Nephron progenitor cell (in vitro differentiated cells): ENCODE measurements around the gene ATP13A2.

Source experiments
- DNase-seq: peaks from one replicate; pipeline ENCODE4 v3.0.0; 2021
- H3K27ac Mint-ChIP-seq: 2 replicates; pipeline ENCODE4 v1.8.0; 2021; ENCODE audit warnings: mild to moderate bottlenecking, moderate library complexity, mixed read lengths
- H3K27me3 Mint-ChIP-seq: 2 replicates; pipeline ENCODE4 v1.8.0; 2021; ENCODE audit warnings: mild to moderate bottlenecking, low read depth, mixed read lengths; ENCODE audit not compliant: poor library complexity
- H3K36me3 Mint-ChIP-seq: 2 replicates; pipeline ENCODE4 v1.8.0; 2021; ENCODE audit warnings: low read depth, mixed read lengths
- H3K4me1 Mint-ChIP-seq: 2 replicates; pipeline ENCODE4 v1.8.0; 2021; ENCODE audit warnings: mixed read lengths
- H3K4me3 Mint-ChIP-seq: 2 replicates; pipeline ENCODE4 v1.8.0; 2021; ENCODE audit warnings: mild to moderate bottlenecking, moderate library complexity, mixed read lengths
- H3K9me3 Mint-ChIP-seq: 2 replicates; pipeline ENCODE4 v1.8.0; 2021; ENCODE audit warnings: mild to moderate bottlenecking, moderate library complexity, mixed read lengths
- CTCF ChIP-seq: fragments of 200-600 bp; sonication (generic); IDR thresholded peaks from 2 replicates; pipeline ENCODE4 v1.5.0; 2021; ENCODE audit warnings: antibody characterized with exemption

The ATP13A2 gene

GRCh38 chr1:16961297-16962133 lies 50.2 kb downstream of the ATP13A2 start:
- TF ChIP-seq CTCF: no peak
- H3K27ac Mint-ChIP-seq: no peak overlapping the region

GRCh38 chr1:16960560-16961296 lies 51.0 kb downstream of the ATP13A2 start:
- H3K9me3 Mint-ChIP-seq: no peaks in the 10 kb centered on the region
- H3K27ac Mint-ChIP-seq: no peak overlapping the region
- no peaks in the 10 kb centered on the region for H3K27me3 Mint-ChIP-seq
- peak; percentile 93 for DNase-seq
- peak; percentile 63 for TF ChIP-seq CTCF
- peaks cover 23% of the 10 kb centered on the region for H3K4me1 Mint-ChIP-seq
- H3K4me3 Mint-ChIP-seq: peak overlapping the region; percentile 79
- peaks cover 13% of the 10 kb centered on the region for H3K36me3 Mint-ChIP-seq

More at GRCh38 chr1:16961297-16962133, 50.2 kb downstream of the ATP13A2 start:
- H3K9me3 Mint-ChIP-seq: no peaks in the 10 kb centered on the region
- H3K4me1 Mint-ChIP-seq: peaks cover 25% of the 10 kb centered on the region
- DNase-seq: no peak
- peaks cover 16% of the 10 kb centered on the region for H3K36me3 Mint-ChIP-seq
- no peaks in the 10 kb centered on the region for H3K27me3 Mint-ChIP-seq
- H3K4me3 Mint-ChIP-seq: peak overlapping the region; percentile 73

- TF ChIP-seq CTCF: no peak
- peaks cover 15% of the 10 kb centered on the region for H3K4me1 Mint-ChIP-seq
- H3K27me3 Mint-ChIP-seq: no peaks in the 10 kb centered on the region
- H3K27ac Mint-ChIP-seq: no peak overlapping the region
- DNase-seq: no peak
- no peaks in the 10 kb centered on the region for H3K9me3 Mint-ChIP-seq
- H3K4me3 Mint-ChIP-seq: no peak overlapping the region
- H3K36me3 Mint-ChIP-seq: peaks cover 5% of the 10 kb centered on the region
Observed at GRCh38 chr1:16958475-16958874, 53.3 kb downstream of the ATP13A2 start.

GRCh38 chr1:16957731-16958130 lies 54.0 kb downstream of the ATP13A2 start:
- no peak for DNase-seq
- no peak overlapping the region for H3K27ac Mint-ChIP-seq
- no peaks in the 10 kb centered on the region for H3K27me3 Mint-ChIP-seq
- H3K4me3 Mint-ChIP-seq: no peak overlapping the region
- TF ChIP-seq CTCF: no peak
- peaks cover 18% of the 10 kb centered on the region for H3K4me1 Mint-ChIP-seq
- no peaks in the 10 kb centered on the region for H3K9me3 Mint-ChIP-seq
- peaks cover 5% of the 10 kb centered on the region for H3K36me3 Mint-ChIP-seq

DNA sequence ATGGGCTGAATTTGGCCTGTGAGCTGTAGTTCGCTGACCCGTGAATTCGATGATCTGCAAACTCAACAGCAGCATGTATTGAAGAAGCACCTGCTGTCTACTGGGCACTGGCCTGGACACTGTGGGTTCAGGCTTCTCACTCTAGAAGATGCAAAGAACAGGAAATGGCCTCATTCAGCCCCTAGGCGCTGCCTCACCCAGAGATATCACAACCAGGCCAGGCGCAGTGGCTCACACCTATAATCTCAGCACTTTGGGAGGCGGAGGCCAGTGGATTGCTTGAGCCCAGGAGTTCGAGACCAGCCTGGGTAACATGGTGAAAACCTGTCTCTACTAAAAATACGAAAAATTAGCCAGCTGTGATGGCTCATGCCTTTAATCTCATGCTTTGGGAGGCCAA lies 55.0 kb downstream of the ATP13A2 start:
- Mint-ChIP-seq H3K4me1 (peaks cover 20% of the 10 kb centered on the region), H3K27me3 (no peaks in the 10 kb centered on the region), H3K4me3 (no peak overlapping the region), H3K36me3 (peaks cover 5% of the 10 kb centered on the region), H3K27ac (no peak overlapping the region), H3K9me3 (no peaks in the 10 kb centered on the region)
- DNase-seq: no peak
- no peak for TF ChIP-seq CTCF
